Fibroblast of upper back skin (primary cell): Measurements from ENCODE around the gene MCCD1.

Experiments
- DNase-seq: peaks from one replicate; pipeline ENCODE4 v3.0.0-alpha.2; 2013

The MCCD1 gene

DNA sequence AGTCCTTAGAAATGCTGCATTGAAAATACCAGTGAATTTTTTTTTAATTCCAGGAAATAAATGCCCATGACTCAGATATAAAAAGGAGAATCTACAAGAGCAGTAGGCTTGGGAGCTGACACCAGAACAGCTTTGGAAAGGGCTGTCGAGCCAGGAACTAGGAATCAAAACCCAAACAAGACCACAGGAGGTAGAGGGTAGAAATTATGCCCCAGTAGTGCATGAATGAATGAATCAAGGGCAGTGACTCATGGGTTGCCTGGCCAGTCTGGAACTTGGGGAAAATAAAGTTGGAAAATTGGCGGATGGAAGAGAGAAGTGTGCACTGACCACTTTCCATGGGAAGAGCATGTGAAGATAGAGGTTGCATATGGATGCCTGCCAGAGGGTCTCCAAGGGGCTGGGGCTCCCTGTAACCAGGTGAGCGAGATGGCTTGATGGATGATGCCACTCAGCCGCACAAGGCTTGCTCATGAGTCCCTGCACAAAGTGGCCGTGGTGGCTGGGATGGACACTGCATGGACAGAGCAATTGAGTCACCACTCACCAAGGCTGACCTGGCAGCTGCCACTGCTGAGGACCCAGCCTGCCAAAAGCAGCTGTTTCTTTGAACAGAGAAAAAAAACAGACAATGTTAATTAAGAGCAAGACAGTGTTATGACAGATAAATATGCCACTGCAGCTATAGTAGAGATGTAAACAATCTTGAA is 15.2 kb upstream of the MCCD1 start:
- DNase-seq, result no peak

DNA sequence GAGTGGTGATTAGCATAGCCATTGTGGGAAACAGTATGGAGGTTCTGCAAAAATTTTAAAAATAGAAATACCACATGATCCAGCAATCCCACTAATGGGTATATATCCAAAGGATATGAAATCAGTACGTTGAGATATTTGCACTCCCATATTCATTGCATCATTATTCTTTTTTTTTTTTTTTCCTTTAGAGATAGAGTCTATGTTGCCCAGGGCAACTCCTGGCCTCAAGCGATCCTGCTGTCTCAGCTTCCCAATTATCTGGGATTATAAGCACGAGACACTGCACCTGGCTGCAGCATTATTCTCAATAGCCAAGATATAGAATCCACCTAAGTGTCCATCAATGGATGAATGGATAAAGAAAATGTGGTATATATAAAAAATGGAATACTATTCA is 6.9 kb upstream of the MCCD1 start:
- no peak for DNase-seq

DNA sequence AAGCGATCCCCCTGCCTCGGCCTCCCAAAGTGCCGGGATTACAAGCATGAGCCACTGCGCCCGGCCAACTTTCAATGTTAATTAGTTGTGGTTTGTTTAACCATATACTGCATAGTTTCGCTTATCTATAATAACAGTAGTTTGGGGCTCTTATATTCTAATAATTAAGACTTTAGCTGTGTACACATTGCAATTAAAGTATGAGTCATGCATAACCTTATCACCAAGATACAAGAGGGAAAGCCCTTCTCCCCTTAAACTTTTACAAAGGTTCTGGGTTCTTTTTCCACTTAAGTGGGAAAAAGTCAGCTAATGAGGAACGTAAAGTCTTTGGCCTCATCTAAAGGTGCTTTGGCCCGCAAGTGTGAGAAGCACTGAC is 3.2 kb upstream of the MCCD1 start:
- DNase-seq, result no peak

DNA sequence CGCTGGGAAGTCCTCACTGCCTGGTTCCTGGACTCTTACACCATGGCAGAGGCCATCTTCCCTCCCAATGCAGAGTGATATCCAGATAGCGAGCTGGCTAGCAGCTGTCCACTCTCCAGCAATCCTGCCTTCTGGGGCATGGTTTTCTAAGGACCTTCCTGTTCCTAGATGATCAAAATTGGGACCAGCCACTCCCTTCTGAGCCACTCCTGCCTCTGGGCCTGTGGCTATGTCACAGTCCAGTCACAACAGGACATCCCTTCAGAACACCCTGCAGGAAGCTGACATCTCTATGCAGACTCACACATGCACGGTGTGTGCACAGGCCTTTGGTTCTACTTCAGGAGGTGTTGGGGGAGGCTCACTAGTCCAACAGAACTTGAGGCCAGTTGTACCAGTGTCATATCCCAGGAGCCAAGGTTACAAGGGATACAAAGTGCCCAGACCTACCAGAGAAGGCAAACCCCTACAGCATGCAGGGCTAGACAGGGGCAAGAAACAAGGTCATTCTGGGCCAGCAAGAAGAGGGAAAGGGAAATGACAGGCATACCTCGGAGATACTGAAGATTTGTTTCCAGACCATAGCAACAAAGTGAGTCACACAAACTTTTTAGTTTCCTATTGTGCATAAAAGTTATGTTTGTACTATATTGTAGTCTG is 2.7 kb upstream of the MCCD1 start:
- peak; percentile 27 for DNase-seq

DNA sequence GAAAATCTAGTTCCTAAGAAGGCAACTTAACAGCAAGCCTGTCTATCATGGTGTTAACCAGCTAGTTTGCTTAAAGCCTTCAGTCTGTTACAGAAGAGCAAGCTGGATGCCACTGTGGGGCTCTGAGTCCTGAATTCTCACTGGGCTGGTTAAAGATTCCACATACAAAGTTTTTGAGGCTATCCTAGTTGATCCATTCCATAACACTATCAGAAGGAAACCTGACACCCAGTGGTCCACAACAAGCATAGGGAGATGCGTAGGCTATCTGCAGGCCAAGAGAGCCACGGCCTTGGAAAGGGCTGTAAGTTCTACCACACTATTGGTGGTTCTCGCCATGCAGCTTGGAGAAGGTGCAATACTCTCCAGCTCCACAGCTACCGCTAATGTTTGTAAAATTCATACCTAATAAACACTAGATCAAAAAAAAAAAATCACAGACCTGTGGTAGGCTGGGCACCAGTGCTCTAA is 420 bp upstream of the MCCD1 start:
- DNase-seq, result no peak

DNA sequence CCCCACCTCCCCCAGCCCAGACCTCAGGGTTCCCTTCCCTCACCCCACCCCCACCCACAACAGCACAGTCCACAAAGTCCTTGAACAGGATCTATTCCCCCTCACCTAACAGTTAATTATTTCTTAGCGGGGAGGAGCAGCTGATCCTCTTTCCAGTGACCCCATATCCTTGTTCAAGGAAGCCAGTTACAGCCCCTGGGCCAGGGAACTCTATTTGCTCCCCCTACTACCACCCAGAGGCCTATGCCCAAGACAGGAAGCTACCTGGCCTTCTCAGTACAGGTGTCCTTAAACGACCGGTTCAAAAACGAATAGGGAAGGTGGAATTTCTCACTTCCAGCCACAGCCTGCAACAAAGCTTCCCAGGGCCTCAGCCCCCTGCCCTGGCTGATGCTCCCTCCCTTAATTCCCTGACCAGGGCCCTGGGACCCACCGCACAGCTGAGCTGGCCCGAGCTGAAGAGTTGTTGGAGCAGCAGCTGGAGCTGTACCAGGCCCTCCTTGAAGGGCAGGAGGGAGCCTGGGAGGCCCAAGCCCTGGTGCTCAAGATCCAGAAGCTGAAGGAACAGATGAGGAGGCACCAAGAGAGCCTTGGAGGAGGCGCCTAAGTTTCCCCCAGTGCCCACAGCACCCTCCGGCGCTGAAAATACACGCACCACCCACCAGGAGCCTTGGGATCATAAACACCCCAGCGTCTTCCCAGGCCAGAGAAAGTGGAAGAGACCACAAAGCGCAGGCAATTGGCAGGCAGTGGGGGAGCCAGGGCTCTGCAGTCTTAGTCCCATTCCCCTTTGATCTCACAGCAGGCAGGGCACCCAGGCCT is 778 bp downstream of the MCCD1 start:
- DNase-seq, result no peak

DNA sequence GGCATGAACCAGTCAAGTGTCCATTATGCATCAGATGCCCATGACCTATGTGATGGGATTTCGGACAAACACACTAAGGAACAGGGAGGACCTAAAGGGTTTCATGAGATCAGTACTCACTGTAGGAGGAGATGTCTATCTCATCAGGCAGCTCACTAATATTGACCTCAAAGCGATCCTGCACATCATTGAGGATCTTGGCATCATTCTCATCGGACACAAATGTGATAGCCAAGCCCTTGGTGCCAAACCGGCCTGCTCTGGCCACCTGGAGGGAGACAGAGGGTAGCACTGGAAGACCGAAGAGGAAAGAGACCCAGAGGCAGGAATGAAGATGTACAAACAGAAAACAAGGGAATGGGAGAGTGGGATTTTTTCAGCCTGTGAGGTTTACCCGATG is 1.9 kb downstream of the MCCD1 start:
- no peak for DNase-seq

DNA sequence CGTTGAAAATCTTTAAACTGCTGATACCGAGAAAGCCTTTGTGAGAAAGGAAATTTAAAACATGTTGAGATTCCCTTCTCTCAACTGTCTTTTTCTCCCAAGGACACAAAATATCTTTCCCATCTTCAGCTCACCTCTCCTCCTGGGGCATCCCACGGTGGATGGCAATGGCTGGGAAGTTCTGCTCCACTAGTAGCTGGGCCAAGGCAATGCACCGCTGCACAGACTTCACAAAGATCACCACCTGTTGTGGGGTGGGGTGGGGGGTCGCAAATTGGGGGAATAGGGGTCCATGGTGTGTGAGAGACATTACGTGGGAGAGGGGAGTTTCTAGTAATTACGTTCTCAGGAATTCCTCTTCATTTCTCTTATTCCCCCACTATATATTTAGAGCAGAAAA is 2.4 kb downstream of the MCCD1 start:
- no peak for DNase-seq

DNA sequence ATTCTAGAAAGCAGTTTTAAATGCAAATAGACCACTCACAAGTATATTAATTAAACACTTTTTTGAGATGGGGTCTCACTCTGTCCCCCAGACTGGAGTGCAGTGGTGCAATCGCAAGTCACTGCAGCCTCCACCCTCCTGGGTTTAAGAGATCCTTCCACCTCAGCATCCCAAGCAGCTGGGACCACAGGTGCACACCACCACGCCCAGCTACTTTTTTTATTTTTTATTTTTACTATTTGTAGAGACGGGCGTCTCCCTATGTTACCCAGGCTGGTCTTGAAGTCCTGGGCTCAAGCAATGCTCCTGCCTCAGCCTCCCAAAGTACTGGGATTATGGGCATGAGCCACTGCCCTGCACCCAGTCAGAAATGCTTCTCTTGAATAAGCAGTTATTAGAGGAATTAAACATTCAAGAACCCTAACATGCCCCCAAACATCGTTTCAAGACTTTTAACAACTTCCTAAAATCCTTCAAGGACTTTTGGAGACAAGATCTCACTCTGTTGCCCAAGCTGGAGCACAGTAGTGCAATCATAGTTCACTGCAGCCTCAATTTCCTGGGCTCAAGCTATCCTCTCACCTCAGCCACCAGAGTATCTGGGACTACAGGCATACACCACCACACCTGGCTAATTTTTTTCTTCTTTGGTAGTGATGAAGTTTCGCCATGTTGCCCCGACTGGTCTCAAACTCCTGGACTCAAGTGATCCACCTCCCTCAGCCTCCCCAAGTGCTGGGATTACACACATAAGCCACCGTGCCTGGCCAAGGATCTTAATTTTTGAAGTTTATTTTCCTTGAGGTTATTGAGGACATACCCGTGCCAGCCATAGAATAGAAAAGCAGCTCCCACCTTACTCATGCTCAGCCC is 3.2 kb downstream of the MCCD1 start:
- no peak for DNase-seq

DNA sequence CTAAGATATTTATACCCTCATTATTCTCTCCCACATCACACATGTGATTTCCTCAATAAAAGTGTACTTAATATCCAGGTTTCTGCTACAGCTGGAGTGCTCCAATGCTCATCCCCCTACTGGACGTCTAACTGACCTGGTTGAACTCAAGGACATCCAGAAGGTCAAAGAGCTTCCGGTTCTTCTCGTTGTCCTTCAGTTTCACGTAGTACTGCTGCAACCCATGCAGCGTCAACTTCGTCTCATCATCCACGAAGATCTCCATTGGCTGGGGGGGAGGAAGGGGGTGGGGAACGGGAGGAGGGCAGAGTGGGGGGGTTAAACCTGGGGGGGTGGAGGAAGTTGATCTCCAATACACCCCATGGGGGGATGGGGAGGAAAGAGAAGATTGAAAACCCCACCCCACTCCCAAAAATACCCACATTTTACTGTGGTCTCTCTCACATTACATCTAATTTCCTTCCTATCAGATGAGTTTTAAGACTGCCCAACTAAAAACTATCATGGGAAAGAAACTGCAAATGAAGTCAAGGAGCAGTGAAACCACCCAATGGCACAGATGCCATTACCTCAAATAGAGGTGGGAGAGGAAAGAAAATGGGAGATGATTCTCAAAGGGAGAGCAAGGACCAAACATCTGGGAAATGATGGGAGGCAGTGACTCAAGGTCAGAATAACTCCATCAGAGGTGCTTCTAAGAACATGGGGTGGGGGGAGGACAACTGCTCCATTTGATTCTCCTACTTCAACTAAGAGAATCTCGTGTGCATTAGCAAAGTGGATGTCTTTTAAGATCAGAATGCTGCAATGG is 4.1 kb downstream of the MCCD1 start:
- DNase-seq, result no peak

DNA sequence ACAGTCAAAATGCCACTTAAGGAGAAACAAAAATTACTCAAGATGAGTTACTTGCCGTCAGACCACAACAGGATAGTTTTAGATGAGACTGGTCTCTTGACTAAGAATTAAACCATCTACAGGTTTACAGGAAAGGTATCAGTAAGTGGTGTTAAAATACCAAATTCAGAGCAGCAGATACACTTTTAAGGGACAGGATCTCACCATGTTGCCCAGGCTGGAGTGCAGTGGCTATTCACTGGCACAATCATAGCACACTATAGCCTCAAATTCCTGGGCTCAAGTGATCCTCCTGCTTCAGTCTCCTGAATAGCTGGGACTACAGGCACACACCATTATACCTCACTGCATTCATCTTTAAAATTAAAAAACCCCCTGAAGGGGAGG is 4.7 kb downstream of the MCCD1 start:
- no peak for DNase-seq

DNA sequence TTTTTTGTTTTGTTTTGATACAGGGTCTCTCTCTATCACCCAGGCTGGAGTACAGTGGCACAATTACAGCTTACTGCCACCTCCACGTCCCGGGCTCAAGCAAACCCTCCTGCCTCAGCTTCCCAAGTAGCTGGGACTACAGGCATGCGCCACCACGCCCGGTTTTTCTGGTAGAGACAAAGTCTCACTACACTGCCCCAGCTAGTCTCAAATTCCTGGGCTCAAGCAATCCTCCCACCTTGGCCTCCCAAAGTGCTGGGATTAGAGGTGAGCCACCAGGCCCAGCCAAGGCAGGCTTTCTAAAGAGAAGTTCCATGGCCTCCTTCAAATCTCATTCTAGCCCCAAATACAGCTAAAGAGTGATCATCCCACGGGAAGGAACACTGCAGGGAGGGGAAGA is 5.2 kb downstream of the MCCD1 start:
- no peak for DNase-seq

DNA sequence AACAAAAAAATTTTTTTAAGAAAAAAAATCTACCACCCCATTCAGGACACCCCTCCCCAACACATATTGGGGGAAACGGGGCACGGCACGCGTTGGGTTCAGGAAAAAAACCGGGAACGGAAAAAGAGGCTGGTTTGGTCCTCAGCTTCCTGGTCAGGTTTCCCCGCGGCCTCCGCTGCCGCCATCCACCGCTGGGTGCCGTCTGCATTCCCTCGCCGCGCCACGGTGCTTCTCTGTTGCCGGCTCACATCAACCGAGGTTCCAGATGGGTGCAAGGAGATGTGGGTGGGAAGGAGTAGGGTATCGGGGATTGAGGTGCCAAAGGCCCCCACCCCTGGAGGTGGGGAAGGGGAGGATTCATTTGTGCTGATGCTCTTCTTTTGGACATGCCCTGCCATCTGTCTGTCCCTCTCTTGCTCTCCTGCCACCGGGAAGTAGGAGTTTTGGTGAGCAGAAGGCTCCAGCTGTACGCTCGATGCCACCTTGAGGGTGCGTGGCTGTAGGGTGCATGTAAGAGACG is 5.8 kb downstream of the MCCD1 start:
- no peak for DNase-seq

DNA sequence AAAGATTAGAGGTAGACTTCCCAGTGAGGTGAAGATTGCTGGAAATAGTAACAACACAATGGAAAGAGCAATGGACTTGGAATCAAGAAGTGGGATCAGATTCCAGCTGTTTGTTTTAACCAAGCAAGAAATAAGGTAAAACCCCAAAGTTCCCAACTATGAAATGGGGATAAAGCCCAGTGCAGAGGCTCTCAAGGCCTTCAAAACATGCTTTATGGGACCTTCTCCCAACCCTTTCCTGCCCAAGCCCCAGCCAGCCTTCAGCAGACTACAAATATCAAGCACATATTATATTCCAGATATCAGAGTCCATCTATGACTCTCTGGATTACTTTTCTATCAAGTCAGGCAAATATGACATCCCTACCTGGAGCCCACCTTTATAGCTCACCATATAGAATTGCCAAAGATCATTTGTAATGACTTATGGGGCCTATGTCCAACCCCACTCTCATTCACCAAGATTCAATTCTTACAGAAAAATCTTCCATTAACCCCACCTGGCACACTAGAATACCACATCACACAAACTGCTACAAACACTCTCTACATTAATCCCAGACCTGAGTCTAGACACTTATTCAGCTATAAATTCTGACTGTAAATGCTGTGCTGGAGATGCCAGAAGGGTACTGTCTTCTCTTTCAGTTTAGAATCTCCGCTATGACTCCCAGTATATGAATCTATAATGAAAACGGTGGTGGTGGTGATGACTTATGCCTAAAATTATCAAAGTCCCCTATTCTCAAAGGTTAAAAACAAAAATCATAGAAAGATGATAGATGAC is 7.0 kb downstream of the MCCD1 start:
- no peak for DNase-seq

DNA sequence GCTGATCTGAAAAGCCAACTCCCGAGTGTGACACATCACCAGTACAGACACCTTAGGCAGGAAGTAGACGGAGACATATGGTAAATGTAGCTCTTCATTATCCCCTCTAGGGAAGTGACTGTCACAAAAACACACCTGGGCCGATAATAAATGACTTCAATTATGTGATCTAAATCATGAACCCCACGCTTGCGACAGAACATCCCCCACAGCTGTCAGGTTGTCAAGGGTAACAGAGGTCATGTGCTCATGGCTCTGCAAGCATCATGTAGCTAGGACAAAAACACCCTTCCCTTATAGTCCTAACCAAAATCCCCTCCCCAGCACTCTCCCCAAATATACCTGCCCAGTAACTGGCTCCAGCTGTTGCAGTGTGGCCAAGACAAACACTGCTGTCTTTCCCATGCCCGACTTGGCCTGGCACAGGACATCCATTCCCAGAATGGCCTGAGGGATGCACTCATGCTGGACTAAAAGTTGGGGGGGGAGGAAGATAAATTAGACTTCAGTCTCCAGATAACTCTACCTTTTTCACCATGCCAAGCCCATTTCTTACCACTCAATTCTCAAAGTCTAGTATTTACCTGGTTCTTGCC is 10.1 kb downstream of the MCCD1 start:
- no peak for DNase-seq

DNA sequence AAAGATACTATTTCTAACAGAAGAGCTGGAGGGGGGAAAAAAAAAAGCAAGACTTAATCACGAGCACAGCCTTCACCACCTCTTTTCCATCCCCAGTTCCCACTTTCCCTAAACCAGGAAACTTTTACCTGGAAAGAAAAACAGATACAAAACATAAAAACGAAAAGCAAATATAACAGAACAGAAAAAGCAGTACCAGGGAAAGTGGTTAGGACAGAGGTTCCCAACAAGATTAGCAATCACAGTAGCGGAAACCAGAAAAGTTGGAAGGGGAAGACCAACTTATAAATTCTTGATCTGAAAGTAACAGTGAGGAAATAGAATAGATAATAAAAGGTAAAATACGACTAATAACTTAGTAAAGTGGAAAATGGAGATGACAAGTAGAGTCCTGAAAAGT is 11.9 kb downstream of the MCCD1 start:
- no peak for DNase-seq

DNA sequence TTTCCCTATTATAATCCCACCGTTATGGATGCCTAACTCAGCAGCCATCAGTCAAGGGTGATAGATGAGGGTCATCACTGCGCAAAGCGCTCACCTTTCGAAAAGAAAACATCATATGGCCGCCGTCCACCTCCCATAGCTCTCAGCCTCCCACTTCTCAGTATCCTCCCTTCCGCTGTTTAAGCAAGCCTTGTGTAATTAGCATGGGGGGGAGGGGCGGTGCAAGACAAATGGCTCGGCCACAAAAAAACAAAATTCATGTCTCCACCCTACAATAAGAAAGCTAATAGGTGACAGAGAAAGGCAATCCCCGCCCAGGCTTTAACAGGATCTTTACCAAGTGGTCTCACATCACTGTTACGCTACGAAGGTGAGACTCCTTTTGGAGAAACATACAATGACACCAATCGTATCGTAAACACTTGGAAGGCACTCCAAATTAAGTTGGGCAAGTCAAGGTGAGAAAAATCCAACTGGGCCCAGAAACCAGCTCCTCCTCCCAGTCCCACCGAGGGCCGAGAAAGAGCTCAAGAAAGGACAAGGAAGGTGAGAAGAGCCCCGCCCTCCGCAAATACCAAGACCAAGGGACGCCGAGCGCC is 12.4 kb downstream of the MCCD1 start:
- DNase-seq, result peak; percentile 37

DNA sequence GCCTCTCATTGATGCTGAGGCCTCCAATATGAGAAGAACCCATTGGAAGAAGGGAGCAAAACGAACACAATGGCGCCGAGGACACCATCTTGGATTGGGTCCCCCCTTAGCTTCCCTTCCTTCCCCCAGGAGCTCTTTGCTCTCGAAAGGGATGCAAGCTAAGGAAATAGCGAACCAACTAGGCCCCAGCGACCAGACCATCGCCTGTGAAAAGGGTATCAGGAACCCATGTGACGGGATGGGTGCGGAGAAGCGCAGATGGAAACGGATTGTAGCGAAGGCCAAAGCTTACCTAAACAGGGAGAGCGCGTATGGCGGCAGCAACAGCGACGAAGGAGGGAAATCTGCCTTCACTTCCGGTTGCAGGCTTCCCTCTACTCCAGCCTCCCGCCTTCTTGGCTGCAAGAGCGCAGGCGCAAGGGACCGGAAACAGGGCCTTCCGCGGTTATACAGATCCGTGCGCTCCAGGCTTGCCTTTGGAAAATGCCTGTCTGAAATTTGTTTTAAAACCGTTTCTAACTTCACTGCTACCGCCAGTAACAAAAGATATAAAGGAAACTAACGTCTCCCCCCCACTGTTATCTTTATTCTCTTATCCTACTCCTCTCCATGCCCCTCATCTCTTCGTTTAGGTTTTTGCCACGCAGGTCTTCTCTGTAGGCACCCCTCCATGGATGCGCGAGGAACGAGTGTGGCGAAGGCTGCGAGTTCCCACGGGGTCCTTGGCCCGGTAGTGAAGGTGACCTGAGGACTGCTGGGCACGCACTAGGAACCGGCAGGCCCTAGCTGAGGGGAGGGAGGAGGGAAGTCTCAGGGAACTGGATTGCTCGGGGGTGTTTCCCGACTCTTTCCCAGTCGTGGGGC is 13.1 kb downstream of the MCCD1 start, which contains the start of gene DDX39B:
TSS of gene DDX39B (minus strand) at position 346 of the 864 bp plus-strand sequence. CDS start 1,471 bp downstream, outside the sequence.
- peak; percentile 98 for DNase-seq

DNA sequence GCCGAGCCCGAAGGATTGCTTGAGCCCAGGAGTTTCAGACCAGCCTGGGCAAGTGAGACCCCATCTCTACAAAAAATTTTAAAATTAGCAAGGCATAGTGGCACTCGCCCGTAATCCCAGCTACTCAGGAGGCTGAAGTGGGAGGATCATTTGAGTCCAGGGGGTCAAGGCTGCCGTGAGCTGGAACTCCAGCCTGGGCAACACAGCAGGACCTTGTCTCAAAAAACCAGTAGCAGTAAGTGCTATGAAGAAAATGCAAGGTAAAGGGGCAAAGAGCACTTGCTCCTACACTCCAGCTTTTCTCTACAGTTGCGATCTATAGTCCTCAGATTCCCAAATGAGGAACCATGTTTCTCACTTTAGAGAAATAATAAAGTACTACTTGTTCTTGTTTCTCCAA is 14.9 kb downstream of the MCCD1 start:
- DNase-seq, result no peak
